ENCODE measurements around the gene SELPLG.
A peak's percentile ranks its signal among the peaks of the same experiment; 100 is the strongest.
"Not testable (repeated sequence)": the region's sequence is repeated elsewhere in the genome, so short reads cannot be mapped to it uniquely, and the experiment has no call there.

SELPLG gene

DNA sequence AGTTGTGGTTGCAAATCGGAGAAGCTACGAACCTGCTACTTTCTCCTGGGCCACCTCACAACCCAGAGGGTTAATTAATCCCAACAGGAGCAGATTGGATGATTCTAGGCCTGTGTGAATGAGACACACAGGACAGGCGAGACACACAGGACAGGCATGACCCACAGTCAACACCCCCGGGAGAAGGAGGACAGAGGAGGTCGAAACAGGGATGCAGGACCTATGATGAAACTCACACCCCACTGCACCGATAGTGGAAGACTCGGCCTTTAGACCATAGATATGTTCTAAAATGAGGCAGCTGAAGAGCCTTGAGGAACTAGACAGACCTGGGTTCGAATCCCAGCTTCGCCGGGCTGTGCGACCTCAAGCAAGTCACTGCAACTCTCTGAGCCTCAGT, 47.4 kb downstream of the SELPLG start:
- DNase-seq: no peak

DNA sequence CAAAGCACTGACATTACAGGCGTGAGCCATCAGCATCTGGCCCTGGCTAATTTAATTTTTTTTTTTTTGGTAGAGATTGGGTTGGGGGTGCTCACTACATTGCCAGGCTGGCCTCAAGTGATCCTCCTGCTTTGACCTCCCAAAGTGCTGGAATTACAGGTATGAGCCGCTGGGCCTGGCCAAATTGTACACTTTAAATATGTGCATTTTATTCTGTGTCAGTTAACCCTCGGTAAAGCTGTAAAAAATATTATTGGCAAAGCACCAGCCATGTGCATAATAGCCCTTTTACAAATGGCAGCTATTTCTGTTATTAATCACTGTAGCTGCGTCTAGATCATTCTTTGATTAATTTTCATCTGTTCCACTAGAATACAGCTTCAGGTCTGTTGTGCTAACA, 47.8 kb downstream of the SELPLG start:
- no peak for DNase-seq

DNA sequence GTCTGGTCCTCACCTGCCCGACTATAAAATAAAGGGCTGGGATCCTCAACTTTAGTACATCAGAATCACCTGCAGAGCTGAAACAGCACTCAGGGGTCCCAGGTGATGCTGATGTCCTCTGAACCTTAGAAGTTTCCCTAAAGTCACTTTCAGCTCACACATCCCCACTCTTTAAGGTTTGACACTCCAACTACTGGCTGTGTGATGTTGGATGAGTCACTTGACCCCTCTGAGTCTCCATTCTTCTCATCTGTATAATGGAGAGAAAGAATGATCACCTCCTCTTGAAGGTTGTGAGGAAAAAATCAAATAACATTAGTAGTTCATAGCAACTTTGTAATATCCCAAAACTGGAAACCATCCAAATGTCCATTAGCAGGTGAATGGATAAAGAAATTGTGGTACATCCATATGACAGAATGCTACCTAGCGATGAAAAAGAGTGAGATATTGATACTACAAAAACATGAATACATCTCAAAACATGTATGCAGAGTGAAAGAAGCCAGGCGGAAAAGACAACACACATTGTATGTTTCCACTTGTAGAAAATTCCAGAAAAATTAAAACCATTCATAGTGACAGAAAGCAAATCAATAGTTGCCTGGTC, 49.1 kb downstream of the SELPLG start:
- DNase-seq: no peak

DNA sequence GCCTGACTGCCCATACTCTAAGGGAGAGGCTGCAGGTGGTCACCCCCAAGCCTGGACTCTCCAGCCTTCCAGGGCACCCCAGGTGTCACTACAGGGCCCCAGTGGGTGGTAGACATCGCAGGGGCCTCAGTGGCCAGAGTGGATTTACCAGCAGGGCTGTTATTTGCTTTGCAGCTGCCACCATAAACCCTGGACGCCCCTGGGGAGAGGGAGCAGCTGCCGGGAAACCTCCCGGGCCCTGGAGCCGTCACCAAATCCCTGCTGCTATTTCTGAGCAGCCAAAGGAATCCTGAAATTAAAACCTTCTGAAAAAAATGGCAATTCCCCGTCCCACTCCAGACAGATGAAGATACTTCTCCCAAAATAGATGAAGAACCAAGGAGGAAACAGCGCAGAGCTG, 49.7 kb downstream of the SELPLG start:
- peak in 1 of 2 experiments; percentile 29 for DNase-seq

DNA sequence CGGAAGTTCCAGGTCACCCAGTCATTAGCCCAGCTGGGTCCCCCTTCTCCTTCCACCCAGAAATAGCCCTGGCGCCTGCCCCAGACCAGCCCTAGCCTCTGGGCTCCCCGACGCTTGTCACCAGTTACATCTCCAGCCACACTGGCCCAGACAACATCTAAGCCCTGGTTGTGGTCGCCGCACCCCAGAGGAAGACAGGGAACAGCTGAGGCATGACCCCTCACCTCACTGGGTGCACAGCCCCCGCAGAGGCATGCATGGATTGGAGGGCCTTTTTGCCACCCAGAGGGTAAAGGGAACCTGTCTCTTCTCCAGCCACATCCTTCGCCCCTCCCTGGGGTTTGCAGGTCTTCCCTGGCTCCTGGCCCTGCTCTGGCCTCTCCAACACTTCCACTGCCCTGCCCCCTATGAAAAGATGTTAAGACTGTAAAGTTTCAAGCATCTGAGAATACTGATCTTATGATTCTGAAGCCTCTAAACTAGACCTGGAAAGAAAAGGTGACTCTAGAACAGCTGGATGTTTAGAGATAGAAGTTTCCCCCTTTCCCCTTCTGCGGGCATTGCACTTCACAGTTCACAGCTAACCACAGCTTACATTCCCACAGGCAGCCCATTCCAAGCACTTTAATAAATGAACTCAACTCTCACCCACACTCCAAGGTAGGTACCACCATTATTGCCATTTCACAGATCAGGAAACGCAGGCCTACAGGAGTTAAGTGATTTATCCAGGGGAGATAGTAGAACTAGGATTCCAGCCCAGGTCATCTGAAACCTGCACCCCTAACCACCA, 50.5 kb downstream of the SELPLG start:
- no peak for DNase-seq

DNA sequence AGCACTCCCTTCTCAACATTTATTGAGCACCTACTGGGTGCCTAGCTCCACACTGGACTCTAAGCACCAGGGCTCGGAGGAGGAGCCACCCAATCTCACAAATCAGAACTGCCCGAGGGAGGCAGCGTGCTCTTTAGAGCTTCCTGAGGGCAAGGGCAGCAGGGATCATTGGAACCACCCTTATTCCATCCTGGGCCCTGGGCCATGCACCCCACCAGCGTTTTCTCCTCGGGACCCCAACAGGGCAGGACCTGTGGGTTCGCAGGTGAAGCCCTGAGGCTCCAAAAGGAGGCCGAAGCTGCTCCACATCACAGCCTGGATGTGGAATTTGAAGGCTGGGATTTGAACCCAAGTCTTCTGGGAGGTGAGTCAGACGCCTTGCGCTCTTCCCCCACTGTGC, 51.2 kb downstream of the SELPLG start:
- no peak for DNase-seq

DNA sequence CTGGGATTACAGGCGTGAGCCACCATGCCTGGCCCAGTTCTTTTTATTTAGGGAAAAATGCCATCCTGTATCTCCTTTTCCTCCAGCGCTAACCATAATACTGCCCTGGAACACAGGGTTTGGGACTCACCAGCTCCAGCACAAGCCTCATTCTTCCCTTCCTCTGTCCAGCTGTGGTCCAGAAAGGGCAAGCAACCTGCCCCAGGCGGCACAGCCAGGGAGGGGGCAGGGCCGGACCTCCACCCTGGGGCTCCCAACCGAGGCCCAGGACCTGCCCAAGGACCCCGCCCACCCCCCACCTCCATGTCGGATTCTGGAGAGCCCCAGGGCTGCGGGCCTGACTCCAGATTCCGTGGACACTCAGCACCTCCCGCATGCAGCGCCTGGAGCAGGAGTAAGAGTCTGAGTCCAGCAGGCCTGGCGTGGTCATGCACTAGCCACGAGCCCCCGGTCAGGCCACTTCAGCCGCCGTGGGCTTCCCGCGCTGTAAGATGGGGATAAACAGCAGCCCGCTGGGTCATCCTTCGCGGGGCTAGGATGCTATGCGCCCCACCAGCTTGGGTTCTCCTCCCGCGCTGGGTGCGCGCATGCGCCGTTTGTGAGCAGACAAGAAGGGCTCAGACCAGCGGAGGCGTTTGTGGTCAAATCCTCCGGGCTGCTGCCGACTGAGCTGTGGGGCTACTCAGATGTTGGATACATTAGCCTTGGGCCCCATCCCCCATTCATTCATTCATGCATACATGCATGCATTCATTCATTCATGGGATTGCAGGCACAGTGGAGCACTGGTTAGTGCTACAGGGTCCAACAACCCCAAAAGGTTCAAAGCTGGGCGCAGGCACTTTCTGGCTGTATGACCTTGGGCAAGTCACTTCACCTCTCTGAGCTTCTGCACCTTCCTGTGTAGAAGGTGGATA, 52.1 kb downstream of the SELPLG start:
- no peak for DNase-seq

DNA sequence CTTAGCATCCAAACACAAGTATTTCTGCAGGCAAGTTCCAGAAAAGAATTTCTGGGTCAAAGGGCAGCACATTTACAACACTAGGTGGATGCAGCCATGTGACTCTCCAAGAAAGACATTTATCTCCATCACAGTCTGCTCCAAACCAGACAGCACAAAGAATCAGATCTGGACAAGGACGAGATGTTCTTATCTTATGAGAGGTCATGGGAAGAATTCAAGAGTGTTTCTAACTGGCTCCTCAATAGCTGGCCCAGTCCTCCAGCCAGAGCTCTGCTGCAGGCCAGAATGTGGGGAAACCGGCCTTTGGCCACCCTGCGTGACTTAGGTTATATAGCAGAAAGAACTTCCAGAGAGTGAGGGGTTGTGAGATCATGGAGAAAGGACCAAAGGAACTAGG, 53.2 kb downstream of the SELPLG start:
- DNase-seq: no peak

DNA sequence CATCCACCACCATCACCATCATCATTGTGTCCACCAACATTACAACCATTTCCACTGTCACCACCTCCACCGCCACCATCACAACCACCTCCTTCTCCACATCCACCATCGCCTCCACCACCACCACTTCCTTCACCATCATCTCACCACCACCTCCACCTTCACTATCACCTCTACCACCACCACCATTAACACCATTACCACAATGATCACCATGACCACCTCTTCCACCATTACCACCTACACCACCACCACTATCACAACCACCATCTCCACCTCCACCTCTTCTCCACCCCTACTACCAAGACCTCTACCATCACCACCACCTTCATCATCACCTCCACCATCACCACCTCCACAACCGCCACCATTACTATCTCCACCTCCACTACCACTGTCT, 54.9 kb downstream of the SELPLG start:
- DNase-seq: no peak

DNA sequence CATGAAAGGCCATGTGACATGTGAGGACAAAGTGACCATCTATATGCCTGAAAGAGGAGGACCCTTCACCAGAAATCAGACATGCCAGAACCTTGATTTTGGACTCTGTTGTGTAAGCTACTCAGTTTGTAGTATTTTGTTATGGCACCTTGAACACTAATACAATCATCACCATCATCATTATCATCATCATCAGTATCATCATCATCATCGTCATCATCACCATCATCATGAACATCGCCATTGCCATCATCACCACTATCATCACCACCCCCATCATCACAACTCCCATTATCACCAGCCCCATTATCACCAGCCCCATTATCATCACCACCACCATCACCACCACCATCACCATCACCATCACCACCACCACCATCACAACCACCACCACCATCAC, 55.4 kb downstream of the SELPLG start:
- DNase-seq: no peak

DNA sequence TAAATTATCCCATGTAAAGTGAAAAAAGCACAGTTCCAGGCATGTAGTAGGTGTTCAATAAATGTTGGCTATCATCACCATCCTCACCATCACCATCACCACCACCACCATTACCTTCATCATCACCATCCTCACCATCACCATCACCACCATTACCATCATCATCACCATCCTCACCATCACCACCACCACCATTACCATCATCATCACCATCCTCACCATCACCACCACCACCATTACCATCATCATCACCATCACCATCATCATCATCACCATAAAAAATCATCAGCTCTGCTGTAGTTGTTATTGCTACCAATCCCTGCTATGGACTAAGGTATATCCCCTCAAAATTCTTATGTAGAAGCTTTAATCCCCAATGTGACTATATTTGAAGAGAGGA, 56.2 kb downstream of the SELPLG start:
- no peak for DNase-seq

DNA sequence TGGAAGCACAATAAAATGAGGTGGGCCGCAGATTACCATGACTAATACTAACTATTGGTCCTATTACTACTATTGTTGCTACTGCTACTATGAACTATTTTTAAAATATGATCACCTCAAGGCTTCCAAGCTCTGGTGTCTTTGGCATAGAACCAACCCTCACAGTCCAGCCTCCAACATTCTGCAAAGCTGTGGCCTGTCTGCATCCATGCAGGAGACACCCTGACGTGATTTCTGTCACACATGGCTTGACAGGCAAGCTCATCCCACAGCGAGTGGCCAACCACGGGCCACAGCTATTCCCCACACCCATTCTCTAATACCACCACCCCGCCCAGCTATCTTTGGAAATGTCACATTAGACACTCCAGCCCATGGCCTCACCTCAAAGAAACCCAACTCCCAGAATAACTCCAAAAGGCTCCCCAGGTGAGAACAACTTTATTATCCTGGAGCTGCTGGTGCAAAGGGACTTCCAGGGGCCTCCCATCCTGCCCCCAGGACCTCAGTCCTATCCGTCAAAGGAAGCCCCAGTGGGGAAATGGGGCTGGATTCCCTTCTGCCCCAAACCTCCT, 56.9 kb downstream of the SELPLG start:
- DNase-seq: no peak

DNA sequence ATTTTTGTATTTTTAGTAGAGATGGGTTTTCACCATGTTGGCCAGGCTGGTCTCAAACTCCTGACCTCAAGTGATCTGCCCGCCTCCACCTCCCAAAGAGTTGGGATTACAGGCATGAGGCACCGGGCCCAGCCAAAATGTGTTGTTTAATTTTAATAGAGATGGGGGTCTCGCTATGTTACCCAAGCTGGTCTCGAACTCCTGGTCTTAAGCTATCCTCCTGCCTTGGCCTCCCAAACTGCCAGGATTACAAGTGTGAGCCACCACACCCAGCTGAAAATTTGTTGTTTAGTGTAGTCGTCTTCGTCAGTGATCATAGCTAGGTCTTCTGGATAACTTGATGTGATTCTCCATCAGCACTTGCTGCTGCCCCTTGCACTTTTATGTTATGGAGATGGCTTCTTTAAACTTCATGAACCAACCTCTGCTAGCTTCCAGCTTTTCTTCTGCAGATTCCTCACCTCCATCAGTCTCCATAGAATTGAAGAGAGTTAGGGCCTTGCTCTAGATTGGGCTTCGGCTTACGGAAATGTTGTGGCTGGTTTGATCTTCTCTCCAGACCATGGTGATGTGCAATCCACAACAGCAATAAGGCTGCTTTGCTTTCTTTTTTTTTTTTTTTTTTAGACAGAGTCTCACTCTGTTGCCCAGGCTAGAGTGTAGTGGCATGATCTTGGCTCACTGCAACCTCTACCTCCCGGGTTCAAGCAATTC, 58.3 kb downstream of the SELPLG start:
- no peak for DNase-seq

DNA sequence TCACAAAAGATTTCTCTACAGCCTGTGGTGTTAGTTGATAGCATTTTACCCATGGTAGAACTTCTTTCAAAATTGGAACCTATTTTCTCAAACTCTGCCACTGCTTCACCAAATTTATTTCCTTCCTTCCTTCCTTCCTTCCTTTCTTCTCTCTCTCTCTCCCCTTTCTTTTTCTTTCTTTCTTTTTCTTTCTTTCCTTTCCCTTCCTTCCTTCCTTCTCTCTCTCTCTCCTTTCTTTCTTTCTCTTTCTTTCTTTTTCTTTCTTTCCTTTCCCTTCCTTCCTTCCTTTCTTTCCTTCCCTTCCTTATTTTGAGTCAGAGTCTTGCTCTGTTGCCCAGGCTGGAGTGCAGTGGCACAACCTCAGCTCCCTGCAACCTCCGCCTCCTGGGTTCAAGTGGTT, 59.4 kb downstream of the SELPLG start:
- DNase-seq: not testable (repeated sequence)

DNA sequence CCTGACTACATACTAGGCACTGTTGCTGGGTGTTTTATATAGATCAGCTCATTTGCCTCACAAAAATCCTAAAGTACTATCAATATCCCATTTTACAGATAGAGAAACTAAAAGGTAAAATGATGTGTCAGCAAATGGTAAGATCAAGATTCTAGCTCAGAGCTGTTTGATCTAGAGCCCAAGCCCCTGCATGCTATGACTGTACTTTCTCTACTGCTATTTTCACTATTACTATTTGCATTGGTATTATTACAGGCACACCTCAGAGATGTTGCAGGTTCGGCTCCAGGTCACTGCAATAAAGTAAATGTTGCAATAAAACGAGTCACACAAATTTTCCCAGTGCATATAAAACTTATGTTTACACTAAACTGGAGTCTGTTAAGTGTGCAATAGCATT, 60.4 kb downstream of the SELPLG start:
- no peak for DNase-seq

DNA sequence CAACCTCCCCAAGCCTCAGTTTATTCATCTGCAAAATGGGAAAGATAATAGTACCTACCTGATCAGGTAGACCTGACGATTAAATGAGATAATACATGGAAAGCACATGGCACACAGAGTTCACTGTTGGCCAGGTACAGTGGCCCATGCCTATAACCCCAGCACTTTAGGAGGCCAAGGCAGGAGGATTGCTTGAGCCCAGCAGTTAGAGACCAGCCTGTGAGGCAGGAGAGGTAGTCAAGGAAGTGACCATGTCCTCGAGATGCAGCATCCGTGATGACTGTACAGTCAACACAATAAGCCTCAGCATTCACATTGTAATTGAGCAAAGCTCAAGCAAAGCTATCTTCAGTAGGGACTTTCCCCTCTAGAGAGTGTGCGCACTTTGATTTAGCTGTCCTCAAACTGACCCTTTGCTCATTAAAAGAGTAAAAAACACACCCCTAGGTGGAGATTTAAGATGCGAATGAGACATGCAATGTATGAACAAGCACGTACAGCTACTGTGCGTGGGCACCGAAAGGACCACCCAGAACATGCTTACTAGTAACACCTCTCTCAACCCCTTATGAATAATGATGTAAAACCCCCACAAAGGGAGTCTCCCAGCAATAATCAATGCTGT, 61.4 kb downstream of the SELPLG start:
- no peak for DNase-seq

Measured in NCI-H2081 (cell line).